ENCODE measurements around the gene PHF24.
"Not testable (repeated sequence)": the region's sequence is repeated elsewhere in the genome, so short reads cannot be mapped to it uniquely, and the experiment has no call there.

Gene PHF24

GRCh38 chr9:34954225-34954624, 3.9 kb upstream of the PHF24 start:
- TF ChIP-seq SP1 (IDR thresholded peaks at IDR 0.05) (no peak), NFRKB (IDR thresholded peaks at IDR 0.05) (no peak), LEF1 (IDR thresholded peaks at IDR 0.05; ENCODE audit: borderline replicate concordance) (no peak), HDGF (IDR thresholded peaks at IDR 0.05; ENCODE audit: borderline replicate concordance) (no peak), BHLHE40 (IDR thresholded peaks at IDR 0.05; ENCODE audit: borderline replicate concordance) (no peak), ZNF384 (IDR thresholded peaks at IDR 0.05) (no peak), PKNOX1 (IDR thresholded peaks at IDR 0.05) (no peak), TARDBP (IDR thresholded peaks at IDR 0.05) (no peak), FOXK2 (IDR thresholded peaks at IDR 0.05) (no peak), ARNT (IDR thresholded peaks at IDR 0.05) (no peak), FOXA1 (IDR thresholded peaks at IDR 0.05) (no peak), L3MBTL2 (conservative IDR thresholded peaks at IDR 0.05) (no peak), FOXM1 (IDR thresholded peaks at IDR 0.05; ENCODE audit: borderline replicate concordance) (no peak)
- ChIA-PET CTCF (no interaction called here), POLR2A (no interaction called here)
- DNase-seq (ENCODE audit: extremely low spot score) = no peak

GRCh38 chr9:34956066-34956465, 2.0 kb upstream of the PHF24 start:
- CTCF ChIA-PET; DNase-seq (ENCODE audit: extremely low spot score); POLR2A ChIA-PET: not testable (repeated sequence)

GRCh38 chr9:34956648-34957047, 1.4 kb upstream of the PHF24 start:
- no peak for DNase-seq (ENCODE audit: extremely low spot score)
- ChIA-PET CTCF (no interaction called here), POLR2A (no interaction called here)
- TF ChIP-seq ZNF384 (IDR thresholded peaks at IDR 0.05) = no peak
- TF ChIP-seq FOXA1 (IDR thresholded peaks at IDR 0.05) = no peak
- no peak for TF ChIP-seq BHLHE40 (IDR thresholded peaks at IDR 0.05; ENCODE audit: borderline replicate concordance)
- TF ChIP-seq LEF1 (IDR thresholded peaks at IDR 0.05; ENCODE audit: borderline replicate concordance) = no peak
- no peak for TF ChIP-seq SUZ12 (IDR thresholded peaks at IDR 0.05)
- no peak for TF ChIP-seq ELF4 (IDR thresholded peaks at IDR 0.05)
- TF ChIP-seq FOXM1 (IDR thresholded peaks at IDR 0.05; ENCODE audit: borderline replicate concordance) = no peak
- no peak for TF ChIP-seq PKNOX1 (IDR thresholded peaks at IDR 0.05)
- TF ChIP-seq SP1 (IDR thresholded peaks at IDR 0.05) = no peak
- TF ChIP-seq FOXK2 (IDR thresholded peaks at IDR 0.05) = no peak
- TF ChIP-seq L3MBTL2 (conservative IDR thresholded peaks at IDR 0.05) = no peak
- TF ChIP-seq CTBP1 (IDR thresholded peaks at IDR 0.05; ENCODE audit: borderline replicate concordance) = no peak
- no peak for TF ChIP-seq NFRKB (IDR thresholded peaks at IDR 0.05)
- TF ChIP-seq ARNT (IDR thresholded peaks at IDR 0.05) = no peak
- TF ChIP-seq TARDBP (IDR thresholded peaks at IDR 0.05) = no peak

- CTCF ChIA-PET = no interaction called here
- DNase-seq (ENCODE audit: extremely low spot score) = no peak
Measured at GRCh38 chr9:34958411-34958982, 412 bp downstream of the PHF24 start.

GRCh38 chr9:34959461-34959860, 1.4 kb downstream of the PHF24 start:
- CTCF ChIA-PET = no interaction called here
- no peak for DNase-seq (ENCODE audit: extremely low spot score)

More at GRCh38 chr9:34958411-34958982, 412 bp downstream of the PHF24 start:
- TF ChIP-seq L3MBTL2 (conservative IDR thresholded peaks at IDR 0.05) (no peak), ZNF384 (IDR thresholded peaks at IDR 0.05) (no peak), CTBP1 (IDR thresholded peaks at IDR 0.05; ENCODE audit: borderline replicate concordance) (no peak), PKNOX1 (IDR thresholded peaks at IDR 0.05) (no peak), LEF1 (IDR thresholded peaks at IDR 0.05; ENCODE audit: borderline replicate concordance) (no peak), ARNT (IDR thresholded peaks at IDR 0.05) (no peak), SP1 (IDR thresholded peaks at IDR 0.05) (no peak), FOXM1 (IDR thresholded peaks at IDR 0.05; ENCODE audit: borderline replicate concordance) (no peak), TARDBP (IDR thresholded peaks at IDR 0.05) (no peak), FOXA1 (IDR thresholded peaks at IDR 0.05) (no peak), NFRKB (IDR thresholded peaks at IDR 0.05) (no peak), BHLHE40 (IDR thresholded peaks at IDR 0.05; ENCODE audit: borderline replicate concordance) (no peak), FOXK2 (IDR thresholded peaks at IDR 0.05) (no peak), ELF4 (IDR thresholded peaks at IDR 0.05) (no peak)
- POLR2A ChIA-PET = no interaction called here

More at GRCh38 chr9:34959461-34959860, 1.4 kb downstream of the PHF24 start:
- POLR2A ChIA-PET = no interaction called here
- TF ChIP-seq NFRKB (IDR thresholded peaks at IDR 0.05) (no peak), LEF1 (IDR thresholded peaks at IDR 0.05; ENCODE audit: borderline replicate concordance) (no peak), ELF4 (IDR thresholded peaks at IDR 0.05) (no peak), TARDBP (IDR thresholded peaks at IDR 0.05) (no peak), CTBP1 (IDR thresholded peaks at IDR 0.05; ENCODE audit: borderline replicate concordance) (no peak), SP1 (IDR thresholded peaks at IDR 0.05) (no peak), SUZ12 (IDR thresholded peaks at IDR 0.05) (no peak), PKNOX1 (IDR thresholded peaks at IDR 0.05) (no peak), L3MBTL2 (conservative IDR thresholded peaks at IDR 0.05) (no peak), HDGF (IDR thresholded peaks at IDR 0.05; ENCODE audit: borderline replicate concordance) (no peak), FOXK2 (IDR thresholded peaks at IDR 0.05) (no peak), ZNF384 (IDR thresholded peaks at IDR 0.05) (no peak)
